Caco-2 (cell line): ENCODE results near the gene DLG1. TPM values are rescaled to one million over a fixed set of nuclear protein-coding genes. Genes with fewer than 3 reads are reported as not detected.

Experiments
- BruUV-seq: library from RNA; stranded (reverse); fragments of 400-500 nt; replicated peaks from 2 replicates; lab custom pipeline; 2021; lab: Mats Ljungman, UMichigan
- CTCF ChIA-PET: fragments of 300-600 bp; sonication (Branson Sonifier 250); formaldehyde crosslinking; loops from one replicate; lab custom pipeline; 2022; ENCODE audit warnings: antibody characterized with exemption; lab: Charles Lee
- POLR2A ChIA-PET: fragments of 300-600 bp; sonication (Branson Sonifier 250); formaldehyde crosslinking; loops from one replicate; lab custom pipeline; 2022; ENCODE audit warnings: antibody characterized with exemption; lab: Charles Lee
- DNase-seq, 2 experiments: peaks; one replicate each; pipeline versions ENCODE4 v3.0.0 to v3.0.0-alpha.2; 2020 to 2022
- H3K27me3 ChIP-seq: replicated peaks from 2 replicates; pipeline ENCODE4 v1.6.0; 2011; ENCODE audit warnings: low read length; ENCODE audit not compliant: control insufficient read depth, insufficient read depth
- H3K36me3 ChIP-seq: 2 replicates; pipeline ENCODE4 v1.5.1; 2011; ENCODE audit warnings: low read length; ENCODE audit not compliant: control insufficient read depth, insufficient read depth
- H3K4me1 ChIP-seq: fragments of 250-450 bp; sonication (Bioruptor Pico); 2 replicates; pipeline ENCODE4 v1.5.1; 2020; ENCODE audit warnings: mild to moderate bottlenecking
- H3K4me3 ChIP-seq: 2 replicates; pipeline ENCODE4 v1.5.1; 2011; ENCODE audit warnings: low read depth, mild to moderate bottlenecking, control low read depth, low read length
- H3K9me3 ChIP-seq: fragments of 250-450 bp; sonication (Bioruptor Pico); 2 replicates; pipeline ENCODE4 v1.5.1; 2020; ENCODE audit warnings: mild to moderate bottlenecking, moderate library complexity
- H3K27ac Mint-ChIP-seq: one replicate; pipeline ENCODE4 v1.8.0; 2022; ENCODE audit warnings: mixed read lengths; ENCODE audit not compliant: unreplicated experiment
- H3K27me3 Mint-ChIP-seq: one replicate; pipeline ENCODE4 v1.8.0; 2022; ENCODE audit warnings: mixed read lengths; ENCODE audit not compliant: insufficient read depth, unreplicated experiment
- H3K36me3 Mint-ChIP-seq: one replicate; pipeline ENCODE4 v1.8.0; 2022; ENCODE audit warnings: mild to moderate bottlenecking, mixed read lengths; ENCODE audit not compliant: insufficient read depth, unreplicated experiment
- H3K4me1 Mint-ChIP-seq: one replicate; pipeline ENCODE4 v1.8.0; 2022; ENCODE audit warnings: low read depth, mixed read lengths; ENCODE audit not compliant: unreplicated experiment
- H3K4me3 Mint-ChIP-seq: one replicate; pipeline ENCODE4 v1.8.0; 2022; ENCODE audit warnings: mild to moderate bottlenecking, moderate library complexity, mixed read lengths; ENCODE audit not compliant: unreplicated experiment
- H3K9me3 Mint-ChIP-seq: one replicate; pipeline ENCODE4 v1.8.0; 2022; ENCODE audit warnings: mixed read lengths; ENCODE audit not compliant: unreplicated experiment
- CTCF ChIP-seq, 2 experiments: fragments of 200-600 bp in 1 of 2; IDR thresholded peaks; 1 replicate in 1 of 2; 2 replicates in 1 of 2; pipeline versions ENCODE4 v1.5.1 to v1.8.0; 2011 to 2022; ENCODE audit warnings: antibody characterized with exemption in 1 of 2, control low read depth in 1 of 2, inconsistent platforms in 1 of 2, low read depth in 1 of 2, low read length in 1 of 2, mild to moderate bottlenecking in 1 of 2, moderate library complexity in 1 of 2; ENCODE audit not compliant: insufficient read depth in 1 of 2, severe bottlenecking in 1 of 2, unreplicated experiment in 1 of 2
- intact Hi-C: fragments of 100-400 bp; cut with micrococcal nuclease; formaldehyde crosslinking; loops from one replicate; pipeline ENCODE4 v1.10.0; 2022; ENCODE audit not compliant: unreplicated experiment
- total RNA-seq: library from RNA; stranded (reverse); gene quantifications from 2 replicates; pipeline ENCODE4 v1.2.3, GENCODE V29; 2022

DLG1 gene
- total RNA-seq, 1 experiment from 2014 or later: 167 TPM

GRCh38 chr3:197260491-197261163 is 37.8 kb downstream of the DLG1 start:
- BruUV-seq: no TSS peak
- Mint-ChIP-seq H3K4me3 (no peak overlapping the region), H3K9me3 (no peaks in the 10 kb centered on the region), H3K36me3 (peaks cover 25% of the 10 kb centered on the region), H3K27ac (no peak overlapping the region), H3K4me1 (peaks cover 18% of the 10 kb centered on the region), H3K27me3 (no peaks in the 10 kb centered on the region)
- Histone ChIP-seq H3K4me1 (no peaks in the 10 kb centered on the region), H3K27me3 (no peaks in the 10 kb centered on the region), H3K36me3 (no peaks in the 10 kb centered on the region), H3K9me3 (no peaks in the 10 kb centered on the region), H3K4me3 (no peak overlapping the region)
- ChIA-PET POLR2A (no interaction called here), CTCF (interaction anchor here (0.7 kb wide), 1 partner anchor 158 kb away, joined by 3 read pairs; no protein-coding TSS in a partner anchor)
- no peak for TF ChIP-seq CTCF (IDR thresholded peaks at IDR 0.05; ENCODE audit: insufficient read depth in 1 of 2, low read depth in 1 of 2, low read length in 1 of 2, severe bottlenecking in 1 of 2, unreplicated experiment in 1 of 2)
- DNase-seq: no peak
- intact Hi-C loops: no loop called here

- H3K4me3 ChIP-seq: no peak overlapping the region
- BruUV-seq: no TSS peak
- no peak for DNase-seq
- ChIA-PET CTCF (no interaction called here), POLR2A (no interaction called here)
- H3K9me3 ChIP-seq: no peaks in the 10 kb centered on the region
- Mint-ChIP-seq H3K4me3 (no peak overlapping the region), H3K36me3 (peaks cover 14% of the 10 kb centered on the region), H3K27ac (no peak overlapping the region), H3K4me1 (peaks cover 18% of the 10 kb centered on the region), H3K9me3 (no peaks in the 10 kb centered on the region), H3K27me3 (no peaks in the 10 kb centered on the region)
- intact Hi-C loops: no loop called here
- no peaks in the 10 kb centered on the region for H3K36me3 ChIP-seq
- TF ChIP-seq CTCF (IDR thresholded peaks at IDR 0.05; ENCODE audit: insufficient read depth in 1 of 2, low read depth in 1 of 2, low read length in 1 of 2, severe bottlenecking in 1 of 2, unreplicated experiment in 1 of 2): no peak
- H3K4me1 ChIP-seq: no peaks in the 10 kb centered on the region
- no peaks in the 10 kb centered on the region for H3K27me3 ChIP-seq
These were observed 39.3 kb downstream of the DLG1 start for GRCh38 chr3:197259096-197259495.

GRCh38 chr3:197258168-197258755 is 40.1 kb downstream of the DLG1 start:
- POLR2A ChIA-PET: no interaction called here
- CTCF ChIA-PET: interaction anchor here (0.6 to 2.2 kb wide), 3 partner anchors 112 to 248 kb away, joined by 4 to 11 read pairs (median 5); no protein-coding TSS in a partner anchor
- Histone ChIP-seq H3K4me1 (no peaks in the 10 kb centered on the region), H3K9me3 (no peaks in the 10 kb centered on the region), H3K4me3 (no peak overlapping the region), H3K27me3 (no peaks in the 10 kb centered on the region), H3K36me3 (no peaks in the 10 kb centered on the region)
- Mint-ChIP-seq H3K4me1 (peaks cover 18% of the 10 kb centered on the region), H3K27me3 (no peaks in the 10 kb centered on the region), H3K9me3 (no peaks in the 10 kb centered on the region), H3K27ac (no peak overlapping the region), H3K36me3 (peaks cover 10% of the 10 kb centered on the region), H3K4me3 (no peak overlapping the region)
- intact Hi-C loops: no loop called here
- no peak for TF ChIP-seq CTCF (IDR thresholded peaks at IDR 0.05; ENCODE audit: insufficient read depth in 1 of 2, low read depth in 1 of 2, low read length in 1 of 2, severe bottlenecking in 1 of 2, unreplicated experiment in 1 of 2)
- BruUV-seq: no TSS peak
- no peak for DNase-seq
